Panc1 (cell line): Measurements from ENCODE around the gene ERBB2. TPM values are rescaled to one million over a fixed set of nuclear protein-coding genes. Genes with fewer than 3 reads are reported as not detected.

Experiments
- ATAC-seq: fragments of 200-7000 bp; cut with Tn5 transposase; 2 replicates; pipeline ENCODE4 v1.9.1; 2020; ENCODE audit warnings: mild to moderate bottlenecking, moderate library complexity
- BruUV-seq: library from RNA; stranded (reverse); fragments of 400-500 nt; replicated peaks from 2 replicates; lab custom pipeline; 2021; lab: Mats Ljungman, UMichigan
- CTCF ChIA-PET: fragments of 300-600 bp; sonication (Branson Sonifier 250); formaldehyde crosslinking; loops from one replicate; lab custom pipeline; 2022; ENCODE audit warnings: antibody characterized with exemption; lab: Charles Lee
- POLR2A ChIA-PET: fragments of 300-600 bp; sonication (Branson Sonifier 250); formaldehyde crosslinking; loops from one replicate; lab custom pipeline; 2022; ENCODE audit warnings: antibody characterized with exemption; lab: Charles Lee
- DNase-seq: peaks from one replicate; pipeline ENCODE4 v3.0.0-alpha.2; 2010; ENCODE audit warnings: low read depth, low spot score
- H3K27ac ChIP-seq: 2 replicates; pipeline ENCODE4 v1.5.1; 2011; ENCODE audit warnings: mild to moderate bottlenecking, low read length, inconsistent platforms
- H3K27me3 ChIP-seq: fragments of 200-500 bp; sonication (Bioruptor generic); 2 replicates; pipeline ENCODE4 v1.6.0; 2014; ENCODE audit warnings: low read length, inconsistent platforms; ENCODE audit not compliant: control insufficient read depth, insufficient read depth
- H3K36me3 ChIP-seq: fragments of 200-500 bp; sonication (Bioruptor generic); 2 replicates; pipeline ENCODE4 v1.5.1; 2014; ENCODE audit warnings: inconsistent platforms, mild to moderate bottlenecking, low read length, moderate library complexity; ENCODE audit not compliant: control insufficient read depth, insufficient read depth
- H3K4me1 ChIP-seq: 2 replicates; pipeline ENCODE4 v1.5.1; 2011; ENCODE audit warnings: inconsistent platforms, mild to moderate bottlenecking, low read length, moderate library complexity; ENCODE audit not compliant: control insufficient read depth, insufficient read depth
- H3K4me3 ChIP-seq, 2 experiments: 2 replicates each; pipeline ENCODE4 v1.5.1; 2011 to 2012; ENCODE audit warnings: low read depth in 2 of 2, low read length in 2 of 2, mild to moderate bottlenecking in 2 of 2, inconsistent platforms in 1 of 2, moderate library complexity in 1 of 2
- H3K9me3 ChIP-seq: fragments of 200-500 bp; sonication (Bioruptor generic); 2 replicates; pipeline ENCODE4 v1.5.1; 2014; ENCODE audit warnings: low read depth, mild to moderate bottlenecking, inconsistent platforms, low read length, moderate library complexity; ENCODE audit not compliant: control insufficient read depth, insufficient read depth
- POLR2AphosphoS5 ChIP-seq: IDR thresholded peaks from 2 replicates; pipeline ENCODE4 v1.6.1; 2012; ENCODE audit warnings: mild to moderate bottlenecking, low read depth, low read length, moderate library complexity
- REST ChIP-seq, 2 experiments: IDR thresholded peaks; 2 replicates each; pipeline ENCODE4 v1.6.1; 2011 to 2012; ENCODE audit warnings: low read depth in 2 of 2, control low read depth in 1 of 2, low read length in 1 of 2, mild to moderate bottlenecking in 1 of 2, moderate library complexity in 1 of 2; ENCODE audit not compliant: insufficient read depth in 1 of 2
- SIN3A ChIP-seq: IDR thresholded peaks from 2 replicates; pipeline ENCODE4 v1.6.1; 2012; ENCODE audit warnings: low read depth, mild to moderate bottlenecking, low read length, moderate library complexity, borderline replicate concordance; ENCODE audit not compliant: insufficient read depth
- TCF7L2 ChIP-seq: IDR thresholded peaks from 2 replicates; pipeline ENCODE4 v1.6.1; 2011; ENCODE audit warnings: mild to moderate bottlenecking, low read depth, low read length, inconsistent platforms
- in situ Hi-C: cut with HindIII; loops from 2 replicates; pipeline ENCODE4 v1.10.0; 2016; ENCODE audit warnings: low sequenced_read_pairs, low pct_unique_long_range_greater_than_20kb
- intact Hi-C: fragments of 100-400 bp; cut with micrococcal nuclease; formaldehyde crosslinking; loops from one replicate; pipeline ENCODE4 v1.10.0; 2022; ENCODE audit not compliant: unreplicated experiment
- total RNA-seq: library from RNA; stranded (reverse); gene quantifications from one replicate; pipeline ENCODE4 v1.2.1, GENCODE V29; 2021; ENCODE audit not compliant: unreplicated experiment
- TF ChIP-seq, protein P1 (sequence below): fragments of 450-650 bp; IDR thresholded peaks from 2 replicates; pipeline ENCODE4 v1.5.1; 2017; ENCODE audit warnings: mild to moderate bottlenecking

The ERBB2 gene
- total RNA-seq, 1 experiment from 2014 or later, result 68.6 TPM

DNA sequence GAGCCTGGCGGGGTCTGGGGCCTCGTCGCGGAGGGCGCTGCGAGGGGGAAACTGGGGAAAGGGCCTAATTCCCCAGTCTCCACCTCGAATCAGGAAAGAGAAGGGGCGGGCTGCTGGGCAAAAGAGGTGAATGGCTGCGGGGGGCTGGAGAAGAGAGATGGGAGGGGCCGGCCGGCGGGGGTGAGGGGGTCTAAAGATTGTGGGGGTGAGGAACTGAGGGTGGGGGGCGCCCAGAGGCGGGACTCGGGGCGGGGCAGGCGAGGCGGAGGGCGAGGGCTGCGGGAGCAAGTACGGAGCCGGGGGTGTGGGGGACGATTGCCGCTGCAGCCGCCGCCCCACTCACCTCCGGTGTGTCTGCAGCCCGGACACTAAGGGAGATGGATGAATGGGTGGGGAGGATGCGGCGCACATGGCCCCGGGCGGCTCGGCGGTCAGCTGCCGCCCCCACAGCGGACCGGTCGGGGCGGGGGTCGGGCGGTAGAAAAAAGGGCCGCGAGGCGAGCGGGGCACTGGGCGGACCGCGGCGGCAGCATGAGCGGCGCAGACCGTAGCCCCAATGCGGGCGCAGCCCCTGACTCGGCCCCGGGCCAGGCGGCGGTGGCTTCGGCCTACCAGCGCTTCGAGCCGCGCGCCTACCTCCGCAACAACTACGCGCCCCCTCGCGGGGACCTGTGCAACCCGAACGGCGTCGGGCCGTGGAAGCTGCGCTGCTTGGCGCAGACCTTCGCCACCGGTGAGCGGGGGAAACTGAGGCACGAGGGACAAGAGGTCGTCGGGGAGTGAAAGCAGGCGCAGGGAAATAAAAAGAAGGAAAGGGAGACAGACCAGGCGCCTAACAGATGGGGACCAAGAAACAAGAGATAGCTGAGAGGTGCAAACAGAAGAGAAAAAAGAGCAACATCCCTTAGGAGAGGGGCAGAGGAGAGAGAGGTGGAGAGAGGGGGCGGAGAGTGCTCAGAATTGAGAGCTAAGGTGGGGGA lies 31.6 kb upstream of the ERBB2 start, which contains the start of gene PNMT:
Gene PNMT, plus strand, starts transcription at position 509 of the 980 bp plus-strand sequence. Its CDS starts 23 bp downstream, at position 532.
- Histone ChIP-seq H3K36me3 (no peaks in the 10 kb centered on the region), H3K9me3 (no peaks in the 10 kb centered on the region), H3K27ac (peak within 1 kb of the TSS; percentile 32; the same call in 1 of the 2 replicates), H3K27me3 (no peaks in the 10 kb centered on the region), H3K4me3 (peak within 1 kb of the TSS; percentile 35 to 46), H3K4me1 (peaks cover 41% of the 10 kb centered on the region)
- in situ Hi-C loops, result no loop called here
- peak; percentile 61 for ATAC-seq
- no TSS peak for BruUV-seq
- TF ChIP-seq REST (IDR thresholded peaks at IDR 0.05; ENCODE audit: insufficient read depth in 1 of 2, low read depth in 2 of 2, low read length in 1 of 2) (0 out of 4 replicates have a peak, but pooled peaks of 1 of the 2 experiments have one; percentile 64), SIN3A (0 out of 2 replicates have a peak, but pooled peaks have one; percentile 65), TCF7L2 (no peak), POLR2AphosphoS5 (no peak)
- TF ChIP-seq, protein P1, sequence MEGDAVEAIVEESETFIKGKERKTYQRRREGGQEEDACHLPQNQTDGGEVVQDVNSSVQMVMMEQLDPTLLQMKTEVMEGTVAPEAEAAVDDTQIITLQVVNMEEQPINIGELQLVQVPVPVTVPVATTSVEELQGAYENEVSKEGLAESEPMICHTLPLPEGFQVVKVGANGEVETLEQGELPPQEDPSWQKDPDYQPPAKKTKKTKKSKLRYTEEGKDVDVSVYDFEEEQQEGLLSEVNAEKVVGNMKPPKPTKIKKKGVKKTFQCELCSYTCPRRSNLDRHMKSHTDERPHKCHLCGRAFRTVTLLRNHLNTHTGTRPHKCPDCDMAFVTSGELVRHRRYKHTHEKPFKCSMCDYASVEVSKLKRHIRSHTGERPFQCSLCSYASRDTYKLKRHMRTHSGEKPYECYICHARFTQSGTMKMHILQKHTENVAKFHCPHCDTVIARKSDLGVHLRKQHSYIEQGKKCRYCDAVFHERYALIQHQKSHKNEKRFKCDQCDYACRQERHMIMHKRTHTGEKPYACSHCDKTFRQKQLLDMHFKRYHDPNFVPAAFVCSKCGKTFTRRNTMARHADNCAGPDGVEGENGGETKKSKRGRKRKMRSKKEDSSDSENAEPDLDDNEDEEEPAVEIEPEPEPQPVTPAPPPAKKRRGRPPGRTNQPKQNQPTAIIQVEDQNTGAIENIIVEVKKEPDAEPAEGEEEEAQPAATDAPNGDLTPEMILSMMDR, result peak; percentile 87
- ChIA-PET CTCF (interaction anchor here (0.6 to 1.4 kb wide), 4 partner anchors 16 to 1086 kb away, joined by 3 to 6 read pairs (median 4); no protein-coding TSS in a partner anchor), POLR2A (no interaction called here)
- no peak for DNase-seq
- intact Hi-C loops, result no loop called here

GRCh38 chr17:39669897-39670735 lies 29.7 kb upstream of the ERBB2 start:
- Histone ChIP-seq H3K27me3 (no peaks in the 10 kb centered on the region), H3K4me3 (no peak overlapping the region), H3K4me1 (peaks cover 25% of the 10 kb centered on the region), H3K9me3 (no peaks in the 10 kb centered on the region), H3K36me3 (no peaks in the 10 kb centered on the region), H3K27ac (no peak overlapping the region)
- ATAC-seq, result no peak
- in situ Hi-C loops (no loop called here), intact Hi-C loops (loop anchor here (5.0 kb wide), 1 partner anchor 48 kb away; no protein-coding TSS in a partner anchor)
- BruUV-seq, result no TSS peak
- TF ChIP-seq REST (IDR thresholded peaks at IDR 0.05; ENCODE audit: insufficient read depth in 1 of 2, low read depth in 2 of 2, low read length in 1 of 2) (no peak), POLR2AphosphoS5 (no peak), TCF7L2 (no peak), SIN3A (no peak)
- TF ChIP-seq, protein P1, result no peak
- no peak for DNase-seq
- POLR2A ChIA-PET, result no interaction called here
- CTCF ChIA-PET, result interaction anchor here (0.7 to 2.5 kb wide), 4 partner anchors 17 to 48 kb away, joined by 3 to 11 read pairs (median 3); no protein-coding TSS in a partner anchor
